Upper lobe of left lung (tissue), 4 donors: Measurements from ENCODE around the gene HBQ1.

ENCODE experiments used
- POLR2A ChIP-seq, 4 donors: fragments of 450-650 bp; IDR thresholded peaks; one replicate each; pipeline ENCODE4 v1.5.1; 2016 to 2017; ENCODE audit warnings: antibody characterized with exemption in 4 of 4, mild to moderate bottlenecking in 2 of 4
- POLR2AphosphoS5 ChIP-seq, 2 donors: sonication (generic); formaldehyde crosslinking; IDR thresholded peaks; one replicate each; pipeline ENCODE4 v1.5.1; 2017; ENCODE audit warnings: antibody characterized with exemption in 2 of 2
- TF ChIP-seq, protein P1 (sequence below), 6 experiments: fragments of 450-650 bp in 4 of 6; fragments of 200-600 bp in 2 of 6; sonication (generic) in 2 of 6; IDR thresholded peaks; one replicate each; pipeline ENCODE4 v1.5.1; 2016 to 2019; ENCODE audit warnings: antibody characterized with exemption in 6 of 6

DNA sequence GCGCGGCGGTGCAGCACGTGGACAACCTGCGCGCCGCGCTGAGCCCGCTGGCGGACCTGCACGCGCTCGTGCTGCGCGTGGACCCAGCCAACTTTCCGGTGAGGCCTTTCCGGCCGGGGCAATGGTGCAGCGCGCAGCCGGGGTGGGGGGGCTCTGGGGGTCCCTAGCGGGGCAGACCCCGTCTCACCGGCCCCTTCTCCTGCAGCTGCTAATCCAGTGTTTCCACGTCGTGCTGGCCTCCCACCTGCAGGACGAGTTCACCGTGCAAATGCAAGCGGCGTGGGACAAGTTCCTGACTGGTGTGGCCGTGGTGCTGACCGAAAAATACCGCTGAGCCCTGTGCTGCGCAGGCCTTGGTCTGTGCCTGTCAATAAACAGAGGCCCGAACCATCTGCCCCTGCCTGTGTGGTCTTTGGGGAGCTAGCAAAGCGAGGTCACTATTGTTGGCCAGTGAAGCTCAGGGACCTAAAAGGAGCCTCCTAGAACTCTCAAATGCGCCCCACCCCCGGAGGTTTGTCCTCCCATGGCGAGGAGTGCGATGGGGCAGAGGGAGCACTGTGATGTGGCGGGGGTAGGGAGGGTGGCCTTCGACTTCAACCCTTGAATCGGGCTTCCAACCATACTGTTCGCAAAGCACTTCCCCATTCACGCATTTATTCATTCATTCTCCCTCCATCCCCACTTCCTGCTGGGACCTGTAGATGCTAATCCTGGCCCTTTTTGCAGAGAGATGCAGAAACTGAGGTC is 13.7 kb upstream of the HBQ1 start:
- TF ChIP-seq, protein P1, sequence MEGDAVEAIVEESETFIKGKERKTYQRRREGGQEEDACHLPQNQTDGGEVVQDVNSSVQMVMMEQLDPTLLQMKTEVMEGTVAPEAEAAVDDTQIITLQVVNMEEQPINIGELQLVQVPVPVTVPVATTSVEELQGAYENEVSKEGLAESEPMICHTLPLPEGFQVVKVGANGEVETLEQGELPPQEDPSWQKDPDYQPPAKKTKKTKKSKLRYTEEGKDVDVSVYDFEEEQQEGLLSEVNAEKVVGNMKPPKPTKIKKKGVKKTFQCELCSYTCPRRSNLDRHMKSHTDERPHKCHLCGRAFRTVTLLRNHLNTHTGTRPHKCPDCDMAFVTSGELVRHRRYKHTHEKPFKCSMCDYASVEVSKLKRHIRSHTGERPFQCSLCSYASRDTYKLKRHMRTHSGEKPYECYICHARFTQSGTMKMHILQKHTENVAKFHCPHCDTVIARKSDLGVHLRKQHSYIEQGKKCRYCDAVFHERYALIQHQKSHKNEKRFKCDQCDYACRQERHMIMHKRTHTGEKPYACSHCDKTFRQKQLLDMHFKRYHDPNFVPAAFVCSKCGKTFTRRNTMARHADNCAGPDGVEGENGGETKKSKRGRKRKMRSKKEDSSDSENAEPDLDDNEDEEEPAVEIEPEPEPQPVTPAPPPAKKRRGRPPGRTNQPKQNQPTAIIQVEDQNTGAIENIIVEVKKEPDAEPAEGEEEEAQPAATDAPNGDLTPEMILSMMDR (IDR thresholded peaks at IDR 0.05), result no peak
- TF ChIP-seq POLR2AphosphoS5 (IDR thresholded peaks at IDR 0.05) (no peak), POLR2A (IDR thresholded peaks at IDR 0.05) (no peak)
